MM.1S (cell line): ENCODE measurements around the gene CHCHD10.

Experiments
- DNase-seq: peaks from one replicate; pipeline ENCODE4 v3.0.0-alpha.2; 2015
- H2AFZ ChIP-seq: fragments of 300-600 bp; sonication (generic); 2 replicates; pipeline ENCODE4 v1.6.0; 2016; ENCODE audit warnings: antibody characterized with exemption, low read length
- H3F3A ChIP-seq: fragments of 300-600 bp; sonication (generic); 2 replicates; pipeline ENCODE4 v1.6.1; 2016; ENCODE audit warnings: mild to moderate bottlenecking, antibody characterized with exemption, low read length, moderate library complexity, mixed read lengths; ENCODE audit not compliant: insufficient read depth
- H3K27ac ChIP-seq: fragments of 300-600 bp; sonication (generic); 2 replicates; pipeline ENCODE4 v1.5.1; 2016; ENCODE audit warnings: mild to moderate bottlenecking, low read length
- H3K27me3 ChIP-seq: fragments of 300-600 bp; sonication (generic); replicated peaks from 2 replicates; pipeline ENCODE4 v1.6.0; 2016; ENCODE audit warnings: low read length; ENCODE audit not compliant: insufficient read depth
- H3K36me3 ChIP-seq: fragments of 300-600 bp; sonication (generic); replicated peaks from 2 replicates; pipeline ENCODE4 v1.6.1; 2016; ENCODE audit warnings: mild to moderate bottlenecking, low read length, mixed read lengths; ENCODE audit not compliant: insufficient read depth
- H3K4me1 ChIP-seq: fragments of 300-600 bp; sonication (generic); 2 replicates; pipeline ENCODE4 v1.6.1; 2016; ENCODE audit warnings: low read length, mixed read lengths
- H3K4me2 ChIP-seq: fragments of 300-600 bp; sonication (generic); 2 replicates; pipeline ENCODE4 v1.6.0; 2016; ENCODE audit warnings: low read depth, low read length
- H3K4me3 ChIP-seq: fragments of 300-600 bp; sonication (generic); 2 replicates; pipeline ENCODE4 v1.5.1; 2016; ENCODE audit warnings: low read length, mixed read lengths
- H3K79me2 ChIP-seq: fragments of 300-600 bp; sonication (generic); 2 replicates; pipeline ENCODE4 v1.6.1; 2016; ENCODE audit warnings: mixed run types, low read length, mixed read lengths
- H3K9ac ChIP-seq: fragments of 300-600 bp; sonication (generic); 2 replicates; pipeline ENCODE4 v1.6.1; 2016; ENCODE audit warnings: low read length, mixed read lengths
- H3K9me2 ChIP-seq: fragments of 300-600 bp; sonication (generic); replicated peaks from 2 replicates; pipeline ENCODE4 v1.6.1; 2016; ENCODE audit warnings: mild to moderate bottlenecking, low read length, mixed read lengths; ENCODE audit not compliant: insufficient read depth
- H3K9me3 ChIP-seq: fragments of 300-600 bp; sonication (generic); replicated peaks from 2 replicates; pipeline ENCODE4 v1.6.1; 2016; ENCODE audit warnings: mild to moderate bottlenecking, low read length, mixed read lengths; ENCODE audit not compliant: insufficient read depth
- H4K20me1 ChIP-seq: fragments of 300-600 bp; sonication (generic); 2 replicates; pipeline ENCODE4 v1.6.1; 2016; ENCODE audit warnings: mild to moderate bottlenecking, low read length, moderate library complexity, mixed read lengths; ENCODE audit not compliant: insufficient read depth
- CTCF ChIP-seq: fragments of 300-600 bp; sonication (generic); IDR thresholded peaks from 2 replicates; pipeline ENCODE4 v1.5.1; 2016; ENCODE audit warnings: antibody characterized with exemption, low read length, mixed read lengths
- EZH2 ChIP-seq: fragments of 300-600 bp; sonication (generic); optimal IDR thresholded peaks from 2 replicates; pipeline ENCODE3; 2017; ENCODE audit warnings: low read depth, mild to moderate bottlenecking, antibody characterized with exemption, low read length, mixed read lengths
- EZH2phosphoT487 ChIP-seq: fragments of 300-600 bp; sonication (generic); IDR thresholded peaks from 2 replicates; pipeline ENCODE4 v1.6.1; 2018; ENCODE audit warnings: antibody characterized with exemption, low read length

Gene CHCHD10

GRCh38 chr22:23754980-23755636 lies 12.7 kb downstream of the CHCHD10 start:
- no peak overlapping the region for H2AFZ ChIP-seq
- H3K4me2 ChIP-seq = no peak overlapping the region
- no peaks in the 10 kb centered on the region for H3K9me2 ChIP-seq
- DNase-seq = no peak
- no peaks in the 10 kb centered on the region for H3K79me2 ChIP-seq
- no peaks in the 10 kb centered on the region for H4K20me1 ChIP-seq
- H3K4me3 ChIP-seq = no peak overlapping the region
- no peaks in the 10 kb centered on the region for H3K9me3 ChIP-seq
- peaks cover 5% of the 10 kb centered on the region; the same call in 1 of the 2 replicates for H3K4me1 ChIP-seq
- TF ChIP-seq EZH2phosphoT487 = no peak
- no peak for TF ChIP-seq CTCF
- TF ChIP-seq EZH2 = no peak
- no peak overlapping the region for H3K27ac ChIP-seq
- H3K27me3 ChIP-seq = no peaks in the 10 kb centered on the region
- no peaks in the 10 kb centered on the region for H3K36me3 ChIP-seq
- no peak overlapping the region for H3K9ac ChIP-seq
- H3F3A ChIP-seq = peaks cover 3% of the 10 kb centered on the region; the same call in 1 of the 2 replicates

- no peak within 1 kb of the TSS for H3K4me3 ChIP-seq
- no peaks in the 10 kb centered on the region for H3K36me3 ChIP-seq
- no peak within 1 kb of the TSS for H2AFZ ChIP-seq
- peaks cover 3% of the 10 kb centered on the region; the same call in 1 of the 2 replicates for H3F3A ChIP-seq
- TF ChIP-seq EZH2 (no peak), CTCF (no peak), EZH2phosphoT487 (no peak)
- H3K27ac ChIP-seq = no peak within 1 kb of the TSS
- H3K4me1 ChIP-seq = peaks cover 5% of the 10 kb centered on the region; the same call in 1 of the 2 replicates
- no peaks in the 10 kb centered on the region for H3K9me3 ChIP-seq
- H3K79me2 ChIP-seq = no peaks in the 10 kb centered on the region
- no peak for DNase-seq
- no peaks in the 10 kb centered on the region for H4K20me1 ChIP-seq
- H3K27me3 ChIP-seq = no peaks in the 10 kb centered on the region
- no peaks in the 10 kb centered on the region for H3K9me2 ChIP-seq
- no peak within 1 kb of the TSS for H3K9ac ChIP-seq
- no peak within 1 kb of the TSS for H3K4me2 ChIP-seq
Observed at GRCh38 chr22:23754220-23754919, 13.4 kb downstream of the CHCHD10 start, which contains the start of gene VPREB3. VPREB3 (minus strand) TSS chr22:23754425; CDS start chr22:23754363, 62 bp downstream.

GRCh38 chr22:23753385-23753784 lies 14.4 kb downstream of the CHCHD10 start:
- H3K79me2 ChIP-seq = no peaks in the 10 kb centered on the region
- no peak for DNase-seq
- TF ChIP-seq EZH2 (no peak), CTCF (no peak), EZH2phosphoT487 (no peak)
- H3K9me3 ChIP-seq = no peaks in the 10 kb centered on the region
- no peak overlapping the region for H3K27ac ChIP-seq
- H3K9me2 ChIP-seq = no peaks in the 10 kb centered on the region
- no peaks in the 10 kb centered on the region for H4K20me1 ChIP-seq
- H3K4me1 ChIP-seq = peaks cover 5% of the 10 kb centered on the region; the same call in 1 of the 2 replicates
- H2AFZ ChIP-seq = no peak overlapping the region
- H3K4me2 ChIP-seq = no peak overlapping the region
- H3K36me3 ChIP-seq = no peaks in the 10 kb centered on the region
- H3K27me3 ChIP-seq = no peaks in the 10 kb centered on the region
- peaks cover 3% of the 10 kb centered on the region; the same call in 1 of the 2 replicates for H3F3A ChIP-seq
- no peak overlapping the region for H3K9ac ChIP-seq
- no peak overlapping the region for H3K4me3 ChIP-seq
